Smooth muscle cell (in vitro differentiated cells): ENCODE measurements around the gene PJVK. TPM values are rescaled to one million over a fixed set of nuclear protein-coding genes. Genes with fewer than 3 reads are reported as not detected.

Source experiments
- DNase-seq: peaks from one replicate; lab custom pipeline; 2025; ENCODE audit not compliant: unreplicated experiment; lab: John Stamatoyannopoulos, UW
- H2AFZ ChIP-seq: fragments of 200-600 bp; sonication (generic); 2 replicates; pipeline ENCODE4 v1.6.0; 2016; ENCODE audit warnings: antibody characterized with exemption, low read depth, mild to moderate bottlenecking
- H3F3A ChIP-seq: fragments of 200-600 bp; sonication (generic); 2 replicates; pipeline ENCODE4 v1.6.0; 2017; ENCODE audit warnings: antibody characterized with exemption, low read depth
- H3K27ac ChIP-seq: fragments of 200-600 bp; sonication (generic); 2 replicates; pipeline ENCODE4 v1.5.1; 2016; ENCODE audit warnings: low read depth, mild to moderate bottlenecking
- H3K27me3 ChIP-seq: fragments of 200-600 bp; sonication (generic); 2 replicates; pipeline ENCODE4 v1.6.1; 2016; ENCODE audit warnings: low read depth, mild to moderate bottlenecking
- H3K36me3 ChIP-seq: fragments of 200-600 bp; sonication (generic); 2 replicates; pipeline ENCODE4 v1.5.1; 2016; ENCODE audit warnings: low read depth
- H3K4me1 ChIP-seq: fragments of 200-600 bp; sonication (generic); 2 replicates; pipeline ENCODE4 v1.5.1; 2016; ENCODE audit warnings: low read depth
- H3K4me2 ChIP-seq: fragments of 200-600 bp; sonication (generic); 2 replicates; pipeline ENCODE4 v1.6.0; 2016; ENCODE audit warnings: mild to moderate bottlenecking
- H3K4me3 ChIP-seq: fragments of 200-600 bp; sonication (generic); 2 replicates; pipeline ENCODE4 v1.5.1; 2016; ENCODE audit warnings: mild to moderate bottlenecking
- H3K79me2 ChIP-seq: fragments of 200-600 bp; sonication (generic); 2 replicates; pipeline ENCODE4 v1.6.0; 2016; ENCODE audit warnings: low read depth, mild to moderate bottlenecking
- H3K9ac ChIP-seq: fragments of 200-600 bp; sonication (generic); 2 replicates; pipeline ENCODE4 v1.6.0; 2016; ENCODE audit warnings: low read depth
- H3K9me3 ChIP-seq: fragments of 200-600 bp; sonication (generic); replicated peaks from 2 replicates; pipeline ENCODE4 v1.5.1; 2016; ENCODE audit warnings: low read depth
- H4K20me1 ChIP-seq: fragments of 200-600 bp; sonication (generic); 2 replicates; pipeline ENCODE4 v1.6.0; 2016; ENCODE audit warnings: low read depth
- CTCF ChIP-seq: fragments of 200-600 bp; sonication (generic); IDR thresholded peaks from 2 replicates; pipeline ENCODE4 v1.5.1; 2017; ENCODE audit warnings: borderline replicate concordance, mild to moderate bottlenecking, antibody characterized with exemption; ENCODE audit not compliant: insufficient read depth, poor library complexity, severe bottlenecking
- WGBS: methylation state at CpG from one replicate; pipeline ENCODE4 v1.1.7; 2016; ENCODE audit warnings: low lambda C conversion rate; 5-methylcytosine and 5-hydroxymethylcytosine counted together
- polyA plus RNA-seq: library from polyadenylated mRNA; unstranded; fragments of >200 nt; fragmentation: Nextera tagmentation; extraction: Ambion mirVana; gene quantifications from 2 replicates; pipeline ENCODE4 v1.2.1, GENCODE V29; 2016
- total RNA-seq: library from RNA; depleted of rRNA; stranded (reverse); fragments of >200 nt; gene quantifications from 2 replicates; pipeline ENCODE4 v1.2.3, GENCODE V29; 2014

The PJVK gene
- total and polyA plus RNA-seq, 2 experiments from 2014 or later: 1.9 to 3.3 TPM

- no peaks in the 10 kb centered on the region for H3K36me3 ChIP-seq
- WGBS: 66% methylated on average over 6 of the region's 6 CpGs
- H2AFZ ChIP-seq: no peak overlapping the region
- TF ChIP-seq CTCF: no peak
- no peak overlapping the region for H3K27ac ChIP-seq
- H3K27me3 ChIP-seq: no peaks in the 10 kb centered on the region
- H3F3A ChIP-seq: peaks cover 4% of the 10 kb centered on the region
- no peaks in the 10 kb centered on the region for H3K9me3 ChIP-seq
- H3K79me2 ChIP-seq: peaks cover 71% of the 10 kb centered on the region
- no peak overlapping the region for H3K9ac ChIP-seq
- peaks cover 20% of the 10 kb centered on the region for H3K4me1 ChIP-seq
- peak overlapping the region; percentile 23 for H3K4me2 ChIP-seq
- peaks cover 72% of the 10 kb centered on the region for H4K20me1 ChIP-seq
- no peak for DNase-seq
- no peak overlapping the region for H3K4me3 ChIP-seq
Observed at GRCh38 chr2:178484245-178485041, 33.3 kb downstream of the PJVK start.

DNA sequence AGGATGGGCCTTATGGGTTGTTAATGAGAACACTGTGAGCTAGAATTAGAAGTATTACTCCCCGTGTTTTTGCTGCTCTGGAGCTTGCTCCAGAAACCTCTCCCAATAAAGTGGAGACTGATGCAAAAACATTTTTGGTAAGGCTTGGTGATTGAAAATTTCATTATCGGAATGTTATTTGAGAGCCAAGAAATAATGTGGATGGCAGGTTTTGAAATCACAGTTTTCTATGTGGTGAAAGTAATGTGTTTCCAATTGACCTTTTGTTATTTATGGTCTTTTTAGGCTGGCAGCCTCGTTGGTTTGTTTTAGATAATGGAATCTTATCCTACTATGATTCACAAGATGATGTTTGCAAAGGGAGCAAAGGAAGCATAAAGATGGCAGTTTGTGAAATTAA, 34.2 kb downstream of the PJVK start:
- Histone ChIP-seq H3K79me2 (peaks cover 78% of the 10 kb centered on the region), H3K36me3 (no peaks in the 10 kb centered on the region), H3F3A (no peaks in the 10 kb centered on the region), H2AFZ (no peak overlapping the region), H3K27me3 (no peaks in the 10 kb centered on the region), H3K4me2 (no peak overlapping the region), H3K9me3 (no peaks in the 10 kb centered on the region), H3K4me3 (no peak overlapping the region), H4K20me1 (peaks cover 81% of the 10 kb centered on the region), H3K4me1 (peaks cover 15% of the 10 kb centered on the region), H3K9ac (no peak overlapping the region), H3K27ac (no peak overlapping the region)
- TF ChIP-seq CTCF: no peak
- 79% methylated on average over 3 of the region's 3 CpGs for WGBS
- DNase-seq: no peak

DNA sequence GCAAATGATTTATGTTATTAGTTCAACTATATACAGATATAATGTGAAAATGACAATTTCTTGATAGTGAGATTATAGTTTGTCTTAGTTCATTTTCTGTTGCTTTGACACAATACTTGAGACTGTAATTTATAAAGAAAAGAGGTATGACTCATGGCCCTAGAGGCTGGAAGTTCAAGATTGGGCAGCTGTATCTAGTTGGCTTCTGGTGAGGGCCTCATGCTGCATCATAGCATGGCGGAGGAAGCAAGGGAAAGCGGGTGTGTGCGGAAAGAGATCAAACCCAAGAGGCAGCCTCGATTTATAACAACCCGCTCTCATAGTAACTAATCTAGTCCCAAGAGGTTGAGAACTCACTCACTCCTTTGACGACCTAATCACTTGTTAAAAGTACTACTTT, 40.4 kb downstream of the PJVK start:
- Histone ChIP-seq H3K79me2 (peaks cover 32% of the 10 kb centered on the region), H3K9ac (no peak overlapping the region), H3K27me3 (no peaks in the 10 kb centered on the region), H3K4me1 (no peaks in the 10 kb centered on the region), H3K4me3 (no peak overlapping the region), H3F3A (no peaks in the 10 kb centered on the region), H3K9me3 (no peaks in the 10 kb centered on the region), H4K20me1 (peaks cover 30% of the 10 kb centered on the region), H3K27ac (no peak overlapping the region), H3K4me2 (no peak overlapping the region), H3K36me3 (peaks cover 20% of the 10 kb centered on the region), H2AFZ (no peak overlapping the region)
- 92% methylated on average over 6 of the region's 6 CpGs for WGBS
- TF ChIP-seq CTCF: no peak
- no peak for DNase-seq

- no peak for TF ChIP-seq CTCF
- H3K36me3 ChIP-seq: peaks cover 43% of the 10 kb centered on the region
- no peaks in the 10 kb centered on the region for H3K27me3 ChIP-seq
- DNase-seq: no peak
- no peak overlapping the region for H3K4me3 ChIP-seq
- no peak overlapping the region for H3K4me2 ChIP-seq
- no peak overlapping the region for H3K9ac ChIP-seq
- no peak overlapping the region for H3K27ac ChIP-seq
- peaks cover 5% of the 10 kb centered on the region for H3K79me2 ChIP-seq
- H4K20me1 ChIP-seq: no peaks in the 10 kb centered on the region
- WGBS: 92% methylated on average over 4 of the region's 4 CpGs
- H3K4me1 ChIP-seq: no peaks in the 10 kb centered on the region
- no peaks in the 10 kb centered on the region for H3K9me3 ChIP-seq
- H3F3A ChIP-seq: no peaks in the 10 kb centered on the region
- H2AFZ ChIP-seq: no peak overlapping the region
Observed at GRCh38 chr2:178496049-178496448, 44.9 kb downstream of the PJVK start.
